Astrocyte of the spinal cord (primary cell): ENCODE data around the gene TOMM5.

Experiments used
- DNase-seq: peaks from one replicate; pipeline ENCODE4 v3.0.0; 2011; ENCODE audit warnings: low read depth, low spot score
- H3K4me3 ChIP-seq: 2 replicates; pipeline ENCODE4 v1.5.1; 2011; ENCODE audit warnings: low read depth, mild to moderate bottlenecking, low read length, moderate library complexity
- in situ Hi-C: cut with HindIII; loops from 2 replicates; pipeline ENCODE4 v1.10.0; 2017; ENCODE audit warnings: low sequenced_read_pairs
- TF ChIP-seq, protein P1 (sequence below): IDR thresholded peaks from 2 replicates; pipeline ENCODE4 v1.5.1; 2012; ENCODE audit warnings: low read depth, mild to moderate bottlenecking, low read length, inconsistent platforms

The TOMM5 gene

DNA sequence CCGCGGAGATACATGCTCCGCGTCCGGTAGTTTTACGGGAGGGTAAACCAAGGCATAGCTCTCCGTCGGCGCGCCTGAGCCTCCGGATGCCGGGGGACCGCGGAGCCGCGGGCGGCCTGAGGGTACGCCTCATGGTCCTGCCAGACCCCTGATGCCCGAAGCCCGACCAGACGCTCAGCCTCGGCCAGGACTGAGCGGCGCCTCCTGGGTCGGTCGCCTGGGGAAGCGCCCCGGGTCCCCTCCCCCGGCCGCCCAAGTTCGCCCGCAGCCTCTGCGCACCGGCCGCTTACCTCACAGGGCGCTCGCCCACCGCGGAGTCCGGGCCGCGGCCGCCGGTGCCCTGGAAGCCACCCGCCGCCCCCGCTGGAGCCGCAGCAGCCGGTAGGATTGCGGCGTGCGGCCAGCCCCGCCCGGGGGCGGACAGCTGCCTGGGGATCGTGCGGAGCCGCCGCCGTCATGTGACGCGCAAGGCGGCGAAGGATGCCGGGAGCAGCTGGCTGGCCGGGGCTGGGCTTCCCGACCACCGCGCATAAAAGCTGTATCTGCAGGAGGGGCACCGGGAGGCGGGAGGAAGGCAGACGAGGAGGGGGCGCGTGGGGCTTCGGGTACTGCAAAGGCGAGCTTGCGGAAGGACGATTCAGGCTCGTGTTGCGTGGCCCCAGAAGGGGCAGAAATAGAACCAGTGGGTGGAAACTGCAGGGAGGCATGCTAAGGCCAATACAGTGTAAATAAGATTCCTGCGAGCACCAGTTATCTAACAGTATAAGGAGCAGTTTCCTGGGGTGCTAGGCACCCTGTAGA lies 16.3 kb downstream of the TOMM5 start, which contains the start of gene FBXO10:
TSS of gene FBXO10 (minus strand) at position 460 of the 801 bp plus-strand sequence. CDS start 34,612 bp downstream, outside the sequence.
- DNase-seq = peak; percentile 70
- in situ Hi-C loops = no loop called here
- TF ChIP-seq, protein P1, sequence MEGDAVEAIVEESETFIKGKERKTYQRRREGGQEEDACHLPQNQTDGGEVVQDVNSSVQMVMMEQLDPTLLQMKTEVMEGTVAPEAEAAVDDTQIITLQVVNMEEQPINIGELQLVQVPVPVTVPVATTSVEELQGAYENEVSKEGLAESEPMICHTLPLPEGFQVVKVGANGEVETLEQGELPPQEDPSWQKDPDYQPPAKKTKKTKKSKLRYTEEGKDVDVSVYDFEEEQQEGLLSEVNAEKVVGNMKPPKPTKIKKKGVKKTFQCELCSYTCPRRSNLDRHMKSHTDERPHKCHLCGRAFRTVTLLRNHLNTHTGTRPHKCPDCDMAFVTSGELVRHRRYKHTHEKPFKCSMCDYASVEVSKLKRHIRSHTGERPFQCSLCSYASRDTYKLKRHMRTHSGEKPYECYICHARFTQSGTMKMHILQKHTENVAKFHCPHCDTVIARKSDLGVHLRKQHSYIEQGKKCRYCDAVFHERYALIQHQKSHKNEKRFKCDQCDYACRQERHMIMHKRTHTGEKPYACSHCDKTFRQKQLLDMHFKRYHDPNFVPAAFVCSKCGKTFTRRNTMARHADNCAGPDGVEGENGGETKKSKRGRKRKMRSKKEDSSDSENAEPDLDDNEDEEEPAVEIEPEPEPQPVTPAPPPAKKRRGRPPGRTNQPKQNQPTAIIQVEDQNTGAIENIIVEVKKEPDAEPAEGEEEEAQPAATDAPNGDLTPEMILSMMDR = no peak

DNA sequence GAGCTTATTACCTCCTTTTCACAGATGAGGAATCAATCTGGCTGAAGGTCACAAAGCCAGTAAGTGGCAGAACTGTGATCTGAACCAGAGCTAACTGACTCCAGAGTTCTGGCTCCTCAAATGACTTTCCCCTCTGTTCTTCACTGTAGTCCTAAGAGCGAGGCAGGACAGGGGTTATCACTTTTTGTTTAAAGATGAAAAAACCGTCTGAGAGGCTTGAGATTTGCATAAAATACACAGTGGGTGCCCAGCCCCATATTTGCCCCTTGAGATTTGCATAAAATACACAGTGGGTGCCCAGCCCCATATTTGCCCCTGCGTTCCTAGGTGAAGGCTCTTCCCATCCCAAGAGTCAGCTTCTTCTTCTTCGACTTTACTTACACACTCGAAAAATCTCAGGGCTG lies 16.9 kb downstream of the TOMM5 start:
- TF ChIP-seq, protein P1 = no peak
- in situ Hi-C loops = no loop called here
- H3K4me3 ChIP-seq = peak overlapping the region; percentile 68
- no peak for DNase-seq

More for the DNA sequence above, 16.3 kb downstream of the TOMM5 start, which contains the start of gene FBXO10:
- H3K4me3 ChIP-seq = peak within 1 kb of the TSS; percentile 68

DNA sequence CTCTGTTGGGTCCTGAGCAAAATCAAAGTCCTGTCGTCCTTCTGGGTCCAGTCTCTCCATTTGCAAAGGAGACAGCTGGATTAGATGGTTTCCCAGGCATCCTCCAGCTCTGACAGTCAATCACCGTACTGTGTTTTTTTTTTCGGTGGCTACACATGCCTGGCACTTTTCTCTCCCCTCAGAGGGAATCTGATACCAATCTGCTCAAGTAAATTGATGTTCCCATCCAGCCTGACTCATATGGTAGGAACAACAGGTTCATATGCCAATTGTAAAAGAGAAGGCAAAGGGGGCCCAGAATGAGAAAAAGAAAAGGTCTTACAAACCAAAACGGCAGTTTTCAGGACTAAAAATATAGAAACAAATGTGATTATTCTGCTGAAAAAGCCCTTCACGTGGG lies 17.4 kb downstream of the TOMM5 start:
- TF ChIP-seq, protein P1 = no peak
- peak overlapping the region; percentile 68 for H3K4me3 ChIP-seq
- peak; percentile 7 for DNase-seq
- in situ Hi-C loops = no loop called here

DNA sequence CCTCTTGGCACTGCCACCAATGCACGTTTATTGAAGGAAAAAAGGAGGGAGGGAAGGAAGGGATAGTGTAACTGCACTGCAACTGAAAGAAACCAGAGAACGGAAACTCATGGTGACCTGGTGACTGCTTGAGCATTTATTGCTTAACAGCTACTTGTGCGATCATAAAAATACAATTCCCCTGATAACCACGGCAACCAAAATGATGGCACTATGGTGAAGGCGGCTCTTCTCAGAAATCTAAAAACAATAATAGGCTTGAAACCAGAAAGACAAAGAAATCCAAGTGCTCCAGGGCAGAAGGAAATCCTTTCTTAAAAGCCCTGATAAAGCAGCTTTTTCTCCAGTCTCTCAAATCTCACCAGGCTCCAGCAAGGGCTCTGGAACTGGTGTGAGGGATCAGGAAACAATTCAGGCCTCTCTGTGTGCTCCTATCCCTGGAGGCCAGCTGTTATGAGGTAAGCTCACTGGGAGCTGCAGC lies 18.1 kb downstream of the TOMM5 start:
- no peak overlapping the region for H3K4me3 ChIP-seq
- in situ Hi-C loops = no loop called here
- TF ChIP-seq, protein P1 = no peak
- DNase-seq = peak; percentile 51

DNA sequence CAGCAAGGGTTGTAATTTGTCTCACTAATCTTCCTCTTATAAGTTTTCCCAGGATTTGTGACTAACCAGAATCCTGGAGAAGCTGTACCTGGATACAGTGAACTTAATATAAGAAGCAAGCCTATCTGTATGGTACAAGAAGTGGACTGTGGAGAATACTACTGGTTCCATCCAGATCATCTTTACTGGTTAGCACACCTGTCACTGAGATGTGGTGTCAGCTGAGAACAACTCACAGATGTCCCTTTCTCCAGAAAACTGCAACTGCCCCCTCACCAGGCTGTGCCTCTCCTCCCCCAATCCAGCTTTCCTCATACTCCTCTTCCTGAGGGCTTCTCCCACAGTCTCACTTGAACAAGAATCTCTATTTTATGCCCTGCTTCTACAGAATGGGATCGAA lies 21.1 kb downstream of the TOMM5 start:
- TF ChIP-seq, protein P1 = no peak
- in situ Hi-C loops = no loop called here
- no peak for DNase-seq
- H3K4me3 ChIP-seq = no peak overlapping the region

DNA sequence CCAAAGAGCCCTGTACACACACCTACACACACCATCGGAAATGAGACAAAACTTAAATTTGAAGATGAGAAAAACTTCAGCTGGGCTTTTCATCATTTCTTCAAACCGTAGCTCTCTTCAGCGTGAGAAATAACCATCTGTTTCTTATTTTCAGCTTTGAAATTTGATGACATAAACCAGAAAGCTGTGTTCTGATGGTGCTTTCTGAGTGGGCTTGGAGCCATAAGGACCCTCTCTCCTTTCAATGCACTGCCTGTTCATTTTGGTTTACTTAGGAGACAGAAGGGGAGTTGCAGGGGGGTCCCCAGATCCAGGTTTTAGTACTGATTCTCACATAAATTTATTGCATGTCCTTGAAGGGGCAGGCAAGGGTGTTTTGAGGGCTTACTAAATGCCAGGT lies 25.7 kb downstream of the TOMM5 start:
- TF ChIP-seq, protein P1 = no peak
- no peak for DNase-seq
- in situ Hi-C loops = no loop called here
- H3K4me3 ChIP-seq = no peak overlapping the region
